ENCODE measurements around the gene ZFP36L1. TPM values are rescaled to one million over a fixed set of nuclear protein-coding genes. Genes with fewer than 3 reads are reported as not detected.

The ZFP36L1 gene
- total and polyA plus RNA-seq, 2 of the 13 experiments (the other 11 are each of a cell fraction or from before 2014, with no cell fraction given) = 7.4 to 10.2 TPM

GRCh38 chr14:68814539-68815297 is 21.9 kb upstream of the ZFP36L1 start (continued):
- TF ChIP-seq ZHX2 (IDR thresholded peaks at IDR 0.05; ENCODE audit: low read depth) (no peak), ZHX2 (CRISPR knock-in tag; IDR thresholded peaks at IDR 0.05; ENCODE audit: borderline replicate concordance) (no peak), ZNF414 (CRISPR knock-in tag; IDR thresholded peaks at IDR 0.05) (no peak), POLR2A (IDR thresholded peaks at IDR 0.05; ENCODE audit: insufficient read depth in 1 of 2, low read depth in 2 of 2, low read length in 2 of 2) (no peak), SUZ12 (IDR thresholded peaks at IDR 0.05; ENCODE audit: low read depth, low read length) (no peak), HNF1B (CRISPR knock-in tag; IDR thresholded peaks at IDR 0.05) (peak; percentile 72; the same call in 1 of the 2 replicates), MYNN (CRISPR knock-in tag; IDR thresholded peaks at IDR 0.05; ENCODE audit: low read depth) (no peak), ZFP90 (CRISPR knock-in tag; IDR thresholded peaks at IDR 0.05; ENCODE audit: borderline replicate concordance) (no peak), ZNF251 (CRISPR knock-in tag; IDR thresholded peaks at IDR 0.05) (no peak), ZNF775 (CRISPR knock-in tag; IDR thresholded peaks at IDR 0.05; ENCODE audit: borderline replicate concordance) (no peak), CREB1 (IDR thresholded peaks at IDR 0.05) (no peak), CREB1 (CRISPR knock-in tag; IDR thresholded peaks at IDR 0.05) (0 out of 2 replicates have a peak, but pooled peaks have one; percentile 11), SALL2 (CRISPR knock-in tag; IDR thresholded peaks at IDR 0.05) (no peak), ZFP36L1 (CRISPR knock-in tag; IDR thresholded peaks at IDR 0.05) (no peak), ZNF124 (CRISPR knock-in tag; IDR thresholded peaks at IDR 0.05) (peak; percentile 84), ZNF512 (CRISPR knock-in tag; IDR thresholded peaks at IDR 0.05) (no peak), RARA (CRISPR knock-in tag; IDR thresholded peaks at IDR 0.05) (peak; percentile 47), ZMAT5 (CRISPR knock-in tag; IDR thresholded peaks at IDR 0.05; ENCODE audit: borderline replicate concordance, low read depth) (no peak)

Measured in HepG2 (cell line).